IPS-18c (cell line): ENCODE measurements around the gene SERPINB4.
"Not testable (repeated sequence)": the region's sequence is repeated elsewhere in the genome, so short reads cannot be mapped to it uniquely, and the experiment has no call there.

ENCODE experiments used
- H3K4me3 ChIP-seq: 2 replicates; pipeline ENCODE4 v1.7.0; 2013; ENCODE audit warnings: low read depth, mild to moderate bottlenecking, low read length, moderate library complexity; ENCODE audit not compliant: insufficient read depth
- H3K9me3 ChIP-seq: one replicate; pipeline ENCODE4 v1.6.1; 2013; ENCODE audit warnings: mild to moderate bottlenecking, low read length, moderate library complexity; ENCODE audit not compliant: control insufficient read depth, insufficient read depth

SERPINB4 gene

GRCh38 chr18:63642668-63643356, 1.2 kb downstream of the SERPINB4 start:
- H3K4me3 ChIP-seq, H3K9me3 ChIP-seq: not testable (repeated sequence)

GRCh38 chr18:63641157-63641680, 2.8 kb downstream of the SERPINB4 start:
- not testable (repeated sequence) for H3K9me3 ChIP-seq, H3K4me3 ChIP-seq

GRCh38 chr18:63637703-63638102, 6.4 kb downstream of the SERPINB4 start:
- H3K4me3 ChIP-seq: no peak overlapping the region
- H3K9me3 ChIP-seq: no peaks in the 10 kb centered on the region

GRCh38 chr18:63627819-63628218, 16.2 kb downstream of the SERPINB4 start:
- Histone ChIP-seq H3K4me3 (no peak overlapping the region), H3K9me3 (peaks cover 14% of the 10 kb centered on the region)

- H3K9me3 ChIP-seq: peaks cover 14% of the 10 kb centered on the region
- H3K4me3 ChIP-seq: no peak overlapping the region; the same call in 1 of the 2 replicates
These were observed 17.6 kb downstream of the SERPINB4 start for GRCh38 chr18:63626431-63626830.

GRCh38 chr18:63624863-63625262, 19.2 kb downstream of the SERPINB4 start:
- Histone ChIP-seq H3K9me3 (peaks cover 14% of the 10 kb centered on the region), H3K4me3 (peak overlapping the region; percentile 24; the same call in 1 of the 2 replicates)

GRCh38 chr18:63619661-63620060, 24.4 kb downstream of the SERPINB4 start:
- Histone ChIP-seq H3K4me3 (no peak overlapping the region), H3K9me3 (peaks cover 9% of the 10 kb centered on the region)

- no peaks in the 10 kb centered on the region for H3K9me3 ChIP-seq
- H3K4me3 ChIP-seq: no peak overlapping the region
These were observed 26.2 kb downstream of the SERPINB4 start for GRCh38 chr18:63617915-63618234.

- Histone ChIP-seq H3K9me3 (no peaks in the 10 kb centered on the region), H3K4me3 (no peak overlapping the region)
These were observed 26.8 kb downstream of the SERPINB4 start for GRCh38 chr18:63617049-63617914.

GRCh38 chr18:63613420-63613819, 30.6 kb downstream of the SERPINB4 start:
- no peak overlapping the region for H3K4me3 ChIP-seq
- H3K9me3 ChIP-seq: no peaks in the 10 kb centered on the region

GRCh38 chr18:63606526-63606925, 37.5 kb downstream of the SERPINB4 start:
- no peaks in the 10 kb centered on the region for H3K9me3 ChIP-seq

GRCh38 chr18:63604791-63605567, 39.1 kb downstream of the SERPINB4 start:
- Histone ChIP-seq H3K9me3 (no peaks in the 10 kb centered on the region), H3K4me3 (no peak overlapping the region)

More at GRCh38 chr18:63606526-63606925, 37.5 kb downstream of the SERPINB4 start:
- no peak overlapping the region for H3K4me3 ChIP-seq

- Histone ChIP-seq H3K9me3 (no peaks in the 10 kb centered on the region), H3K4me3 (no peak overlapping the region)
These were observed 40.3 kb downstream of the SERPINB4 start for GRCh38 chr18:63603772-63604171.

- no peak overlapping the region for H3K4me3 ChIP-seq
- no peaks in the 10 kb centered on the region for H3K9me3 ChIP-seq
These were observed 40.7 kb downstream of the SERPINB4 start for GRCh38 chr18:63603355-63603754.

GRCh38 chr18:63596964-63597363, 47.1 kb downstream of the SERPINB4 start:
- no peak overlapping the region for H3K4me3 ChIP-seq
- no peaks in the 10 kb centered on the region for H3K9me3 ChIP-seq

- H3K4me3 ChIP-seq: no peak overlapping the region
- no peaks in the 10 kb centered on the region for H3K9me3 ChIP-seq
These were observed 51.6 kb downstream of the SERPINB4 start for GRCh38 chr18:63592471-63592870.

GRCh38 chr18:63591725-63592124, 52.3 kb downstream of the SERPINB4 start:
- no peak overlapping the region for H3K4me3 ChIP-seq
- H3K9me3 ChIP-seq: no peaks in the 10 kb centered on the region
